Measurements from ENCODE around the gene CDH4.

GRCh38 chr20:61249626-61250025, 2.4 kb upstream of the CDH4 start:
- TF ChIP-seq CTCF (IDR thresholded peaks at IDR 0.05) = no peak
- no peak for TF ChIP-seq POLR2A (IDR thresholded peaks at IDR 0.05)
- no peak for TF ChIP-seq EP300 (IDR thresholded peaks at IDR 0.05)
- no peak for TF ChIP-seq POLR2AphosphoS5 (IDR thresholded peaks at IDR 0.05)

Data from upper lobe of left lung (tissue), 4 donors.